ENCODE data around the gene UVSSA.

UVSSA gene

GRCh38 chr4:1396806-1397455 is 49.9 kb downstream of the UVSSA start:
- no peak for DNase-seq (ENCODE audit: low read depth)

- DNase-seq (ENCODE audit: low read depth), result no peak
Measured at GRCh38 chr4:1398681-1399507, 51.9 kb downstream of the UVSSA start.

GRCh38 chr4:1399508-1400190 is 52.6 kb downstream of the UVSSA start:
- DNase-seq (ENCODE audit: low read depth), result no peak

GRCh38 chr4:1400191-1400805 is 53.3 kb downstream of the UVSSA start:
- no peak for DNase-seq (ENCODE audit: low read depth)

GRCh38 chr4:1400831-1401408 is 53.9 kb downstream of the UVSSA start:
- DNase-seq (ENCODE audit: low read depth), result no peak

DNA sequence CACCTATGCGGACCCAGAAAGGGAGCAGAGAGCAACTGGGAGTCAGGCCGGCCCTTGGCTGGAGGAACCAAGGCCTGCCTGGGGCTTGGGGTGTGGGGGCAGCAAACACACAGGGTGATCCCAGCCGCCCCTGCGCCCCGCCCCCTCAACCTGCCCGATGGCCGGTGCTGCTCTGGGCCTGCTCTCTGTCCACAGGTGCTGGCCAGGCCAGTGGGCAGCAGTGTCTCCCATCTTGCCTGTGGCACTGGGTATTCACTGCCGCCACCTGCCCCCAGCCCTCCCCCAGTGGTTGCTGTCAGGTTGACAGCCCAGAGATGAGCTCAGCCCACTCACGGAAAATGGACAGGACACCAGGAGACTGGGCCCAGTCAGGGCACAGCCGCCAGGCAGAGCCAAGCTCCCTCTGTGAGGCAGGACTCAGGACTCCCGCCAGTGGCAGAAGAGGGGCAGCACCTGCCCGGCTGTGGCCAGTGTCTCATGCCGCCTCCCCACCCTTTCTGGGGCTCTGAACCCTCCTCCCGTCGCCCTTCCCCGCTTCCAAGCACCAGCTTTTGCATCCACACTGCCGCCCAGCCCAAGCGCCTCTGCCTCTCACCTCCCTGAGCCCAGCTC is 54.5 kb downstream of the UVSSA start:
- DNase-seq (ENCODE audit: low read depth), result no peak

- no peak for DNase-seq (ENCODE audit: low read depth)
Measured at GRCh38 chr4:1402021-1402515, 55.1 kb downstream of the UVSSA start.

DNA sequence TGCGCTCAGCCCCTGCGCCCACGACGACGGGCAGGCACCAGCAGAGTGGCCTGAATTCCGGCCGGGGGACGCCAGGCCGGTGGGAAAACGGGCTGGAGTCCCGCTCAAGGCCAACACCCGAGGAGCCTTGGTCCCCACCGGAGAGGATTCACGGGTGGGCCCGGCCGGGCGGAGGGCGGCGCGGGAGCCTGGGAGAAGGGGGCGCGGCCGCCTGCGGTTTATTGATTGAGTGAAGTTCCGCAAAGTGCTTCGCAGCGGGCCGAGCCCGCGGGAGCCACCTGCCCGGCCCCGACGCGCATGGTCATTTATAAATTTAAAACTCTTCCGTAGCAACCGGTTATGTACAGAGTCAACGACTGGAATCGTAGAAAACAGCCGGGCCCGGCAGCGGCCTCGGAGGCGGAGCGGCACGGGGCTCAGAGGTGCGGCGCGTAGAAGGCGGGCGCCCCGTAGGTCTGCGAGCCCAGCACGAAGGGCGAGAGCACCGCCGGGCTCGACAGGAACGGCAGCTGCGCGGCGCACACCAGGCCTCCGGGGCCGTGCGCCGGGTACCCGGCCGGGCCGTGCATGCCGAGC is 55.6 kb downstream of the UVSSA start:
- DNase-seq (ENCODE audit: low read depth), result no peak

DNA sequence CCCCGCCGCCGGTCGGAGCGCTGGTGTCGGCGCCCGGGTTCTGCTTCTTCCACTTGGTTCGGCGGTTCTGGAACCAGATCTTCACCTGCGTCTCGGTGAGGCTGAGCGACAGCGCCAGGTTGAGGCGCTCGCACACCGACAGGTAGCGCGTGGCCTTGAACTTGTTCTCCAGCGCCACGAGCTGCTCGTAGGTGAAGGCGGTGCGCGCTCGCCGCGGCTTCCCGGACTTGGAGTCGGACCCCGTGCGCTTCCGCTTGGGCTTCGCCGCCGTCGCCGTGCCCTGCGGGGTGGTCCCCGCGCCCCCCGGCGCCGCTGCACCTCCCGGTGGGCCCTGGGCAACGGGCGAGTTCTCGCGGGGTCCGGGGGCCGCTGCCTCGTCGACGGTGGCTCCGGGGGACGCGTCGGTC is 56.2 kb downstream of the UVSSA start:
- no peak for DNase-seq (ENCODE audit: low read depth)

GRCh38 chr4:1403591-1404572 is 56.9 kb downstream of the UVSSA start:
- no peak for DNase-seq (ENCODE audit: low read depth)

DNA sequence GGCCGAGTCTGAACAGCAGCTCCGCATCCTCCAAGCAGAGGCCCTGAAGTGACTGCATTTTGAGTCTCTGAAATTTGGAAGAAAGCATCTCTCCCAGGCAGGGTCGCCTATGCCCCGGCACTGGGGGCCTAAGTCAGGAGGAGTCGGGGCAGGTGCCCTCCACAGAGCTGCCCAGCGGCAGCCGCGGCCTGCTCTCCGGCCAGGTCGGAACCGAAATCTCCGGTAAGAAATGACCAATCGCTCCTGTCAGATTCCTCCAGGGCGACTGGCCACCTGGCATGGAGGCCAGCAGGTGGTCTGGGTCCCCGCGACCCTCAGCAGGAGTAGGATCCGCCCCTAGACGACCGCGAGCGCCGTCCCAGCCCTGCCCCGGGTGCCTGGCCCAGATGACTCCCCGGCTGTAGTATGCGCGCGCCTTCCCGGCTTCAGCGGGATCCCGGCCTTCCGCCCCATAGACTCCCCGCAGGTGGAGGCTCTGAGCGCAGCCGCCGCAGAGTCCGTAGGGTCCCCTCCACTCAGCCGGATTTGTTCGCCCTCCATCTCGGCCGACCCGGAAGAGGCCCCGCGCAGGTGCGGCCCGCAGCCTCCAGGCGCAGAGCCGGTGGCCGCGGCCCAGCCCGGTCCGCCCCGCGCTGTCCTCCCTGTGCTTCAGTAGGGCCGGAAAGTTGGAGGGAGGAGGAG is 57.7 kb downstream of the UVSSA start:
- no peak for DNase-seq (ENCODE audit: low read depth)

DNA sequence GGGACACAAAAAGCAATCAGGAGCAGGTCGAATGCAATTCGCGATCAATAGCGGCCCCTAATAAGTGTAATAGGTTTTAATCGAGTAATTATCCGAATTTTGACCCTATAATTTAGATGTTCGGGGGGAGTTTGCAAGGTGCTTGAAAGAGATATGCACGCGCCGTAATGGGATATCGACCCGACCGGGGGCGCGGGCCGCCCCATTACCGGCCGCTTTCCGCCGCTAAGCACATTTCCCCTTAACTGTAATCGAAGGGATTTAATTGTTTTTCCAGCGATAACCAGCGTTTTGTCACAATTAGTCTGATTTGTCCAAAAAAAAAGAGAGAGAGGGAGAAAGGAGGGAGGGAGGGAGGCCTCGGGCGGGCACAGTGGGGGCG is 58.2 kb downstream of the UVSSA start:
- DNase-seq (ENCODE audit: low read depth), result no peak

GRCh38 chr4:1405636-1406393 is 58.8 kb downstream of the UVSSA start:
- DNase-seq (ENCODE audit: low read depth), result no peak

GRCh38 chr4:1406394-1406980 is 59.5 kb downstream of the UVSSA start, which contains the start of gene NKX1-1:
NKX1-1 (minus strand) TSS chr4:1406442; CDS start chr4:1406442, 0 bp downstream.
- DNase-seq (ENCODE audit: low read depth), result no peak

- DNase-seq (ENCODE audit: low read depth), result no peak
Measured at GRCh38 chr4:1406981-1407656, 60.1 kb downstream of the UVSSA start.

GRCh38 chr4:1407657-1408333 is 60.8 kb downstream of the UVSSA start:
- no peak for DNase-seq (ENCODE audit: low read depth)

GRCh38 chr4:1408418-1408817 is 61.4 kb downstream of the UVSSA start:
- no peak for DNase-seq (ENCODE audit: low read depth)

Data from activated T-cell treated with anti-CD3 and anti-CD28 coated beads for 24 hours (primary cell).